Loucy (cell line): ENCODE results near the gene MAP3K10.

ENCODE experiments used
- H2AFZ ChIP-seq: fragments of 200-600 bp; sonication (generic); 2 replicates; pipeline ENCODE4 v1.6.0; 2016; ENCODE audit warnings: antibody characterized with exemption, mild to moderate bottlenecking, low read length, moderate library complexity
- H3F3A ChIP-seq: fragments of 200-600 bp; 2 replicates; pipeline ENCODE4 v1.6.0; 2016; ENCODE audit warnings: antibody characterized with exemption, low read depth, mild to moderate bottlenecking
- H3K27me3 ChIP-seq: fragments of 200-600 bp; sonication (generic); 2 replicates; pipeline ENCODE4 v1.6.1; 2014; ENCODE audit warnings: low read length, mild to moderate bottlenecking; ENCODE audit not compliant: insufficient read depth, poor library complexity, severe bottlenecking
- H3K36me3 ChIP-seq: fragments of 200-600 bp; sonication (generic); 2 replicates; pipeline ENCODE4 v1.6.1; 2016; ENCODE audit warnings: low read length; ENCODE audit not compliant: insufficient read depth
- H3K4me1 ChIP-seq: fragments of 200-600 bp; sonication (generic); 2 replicates; pipeline ENCODE4 v1.5.1; 2014; ENCODE audit warnings: low read length, mild to moderate bottlenecking; ENCODE audit not compliant: insufficient read depth, poor library complexity, severe bottlenecking
- H3K4me2 ChIP-seq: fragments of 200-600 bp; sonication (generic); 2 replicates; pipeline ENCODE4 v1.6.0; 2014; ENCODE audit warnings: antibody characterized with exemption, low read length, low read depth, mild to moderate bottlenecking; ENCODE audit not compliant: poor library complexity, severe bottlenecking
- H3K4me3 ChIP-seq: fragments of 200-600 bp; sonication (generic); 2 replicates; pipeline ENCODE4 v1.5.1; 2014; ENCODE audit warnings: low read length, mild to moderate bottlenecking, mixed read lengths; ENCODE audit not compliant: poor library complexity, severe bottlenecking
- H3K79me2 ChIP-seq: fragments of 200-600 bp; sonication (generic); 2 replicates; pipeline ENCODE4 v1.6.1; 2014; ENCODE audit warnings: low read length; ENCODE audit not compliant: insufficient read depth
- H3K9ac ChIP-seq: fragments of 200-600 bp; sonication (generic); 2 replicates; pipeline ENCODE4 v1.6.0; 2014; ENCODE audit warnings: mild to moderate bottlenecking, low read depth, low read length, moderate library complexity; ENCODE audit not compliant: poor library complexity, severe bottlenecking
- H3K9me2 ChIP-seq: fragments of 200-600 bp; sonication (generic); replicated peaks from 2 replicates; pipeline ENCODE4 v1.6.1; 2016; ENCODE audit warnings: low read depth, low read length, mixed read lengths
- H3K9me3 ChIP-seq: fragments of 200-600 bp; sonication (generic); 2 replicates; pipeline ENCODE4 v1.6.1; 2014; ENCODE audit warnings: mild to moderate bottlenecking, antibody characterized with exemption, low read length, low read depth; ENCODE audit not compliant: insufficient read depth
- H4K20me1 ChIP-seq: fragments of 200-600 bp; sonication (generic); 2 replicates; pipeline ENCODE4 v1.6.0; 2014; ENCODE audit warnings: antibody characterized with exemption, low read length, mild to moderate bottlenecking; ENCODE audit not compliant: insufficient read depth, poor library complexity, severe bottlenecking
- EZH2phosphoT487 ChIP-seq: fragments of 200-600 bp; IDR thresholded peaks from 2 replicates; pipeline ENCODE4 v1.6.1; 2018; ENCODE audit warnings: antibody characterized with exemption, mild to moderate bottlenecking, moderate library complexity, borderline replicate concordance
- TF ChIP-seq, protein P1 (sequence below): fragments of 200-600 bp; sonication (generic); conservative IDR thresholded peaks from 2 replicates; pipeline ENCODE4 v1.5.1; 2014; ENCODE audit warnings: mild to moderate bottlenecking, antibody characterized with exemption, low read length

Gene MAP3K10

DNA sequence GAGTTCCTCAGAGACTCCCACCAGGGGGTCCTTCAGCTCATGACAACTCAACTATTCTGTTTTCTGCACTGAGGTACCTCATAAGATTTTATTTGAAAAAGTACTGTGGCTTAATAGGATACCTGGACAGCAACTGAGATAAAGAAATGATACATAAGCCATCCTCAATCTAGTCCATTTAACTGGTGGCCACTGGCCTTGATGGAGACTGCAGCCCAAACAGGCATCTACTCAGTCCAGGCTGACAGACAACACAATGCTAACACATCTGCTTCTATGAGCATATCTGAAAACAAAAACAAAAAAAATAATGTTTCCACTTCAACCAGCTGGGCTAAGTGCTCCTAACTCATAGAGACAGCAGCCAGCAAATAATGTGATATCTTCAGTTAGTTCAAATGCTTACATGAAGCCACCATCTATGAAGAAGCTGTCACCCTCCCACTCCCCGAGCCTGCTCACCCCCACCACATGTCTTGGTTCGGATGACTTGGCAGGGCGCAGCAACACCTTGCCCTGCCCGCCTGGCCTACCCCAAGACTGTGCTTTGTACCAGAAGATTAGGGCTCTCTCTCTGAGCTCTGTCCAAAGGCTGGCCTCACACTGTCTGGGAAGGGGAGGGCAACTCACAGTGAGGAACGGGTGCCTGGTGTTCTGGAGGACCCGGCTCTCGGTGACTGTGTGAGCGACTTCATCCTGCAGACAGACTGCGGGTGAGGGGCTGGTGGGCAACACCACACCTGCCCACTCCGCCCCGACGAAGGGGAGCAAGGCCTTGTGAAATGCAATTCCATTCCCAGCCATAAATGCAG, 48.4 kb downstream of the MAP3K10 start:
- no peaks in the 10 kb centered on the region for H3K4me1 ChIP-seq
- H3K27me3 ChIP-seq, result no peaks in the 10 kb centered on the region
- no peaks in the 10 kb centered on the region for H3F3A ChIP-seq
- peaks cover 1% of the 10 kb centered on the region; the same call in 1 of the 2 replicates for H3K79me2 ChIP-seq
- H3K4me3 ChIP-seq, result no peak overlapping the region
- TF ChIP-seq, protein P1, sequence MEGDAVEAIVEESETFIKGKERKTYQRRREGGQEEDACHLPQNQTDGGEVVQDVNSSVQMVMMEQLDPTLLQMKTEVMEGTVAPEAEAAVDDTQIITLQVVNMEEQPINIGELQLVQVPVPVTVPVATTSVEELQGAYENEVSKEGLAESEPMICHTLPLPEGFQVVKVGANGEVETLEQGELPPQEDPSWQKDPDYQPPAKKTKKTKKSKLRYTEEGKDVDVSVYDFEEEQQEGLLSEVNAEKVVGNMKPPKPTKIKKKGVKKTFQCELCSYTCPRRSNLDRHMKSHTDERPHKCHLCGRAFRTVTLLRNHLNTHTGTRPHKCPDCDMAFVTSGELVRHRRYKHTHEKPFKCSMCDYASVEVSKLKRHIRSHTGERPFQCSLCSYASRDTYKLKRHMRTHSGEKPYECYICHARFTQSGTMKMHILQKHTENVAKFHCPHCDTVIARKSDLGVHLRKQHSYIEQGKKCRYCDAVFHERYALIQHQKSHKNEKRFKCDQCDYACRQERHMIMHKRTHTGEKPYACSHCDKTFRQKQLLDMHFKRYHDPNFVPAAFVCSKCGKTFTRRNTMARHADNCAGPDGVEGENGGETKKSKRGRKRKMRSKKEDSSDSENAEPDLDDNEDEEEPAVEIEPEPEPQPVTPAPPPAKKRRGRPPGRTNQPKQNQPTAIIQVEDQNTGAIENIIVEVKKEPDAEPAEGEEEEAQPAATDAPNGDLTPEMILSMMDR, result no peak
- TF ChIP-seq EZH2phosphoT487, result no peak
- no peak overlapping the region for H3K9ac ChIP-seq
- H3K36me3 ChIP-seq, result peaks cover 76% of the 10 kb centered on the region; the same call in 1 of the 2 replicates
- no peaks in the 10 kb centered on the region for H3K9me3 ChIP-seq
- H3K9me2 ChIP-seq, result no peaks in the 10 kb centered on the region
- H4K20me1 ChIP-seq, result no peaks in the 10 kb centered on the region
- no peak overlapping the region for H3K4me2 ChIP-seq
- no peak overlapping the region for H2AFZ ChIP-seq

DNA sequence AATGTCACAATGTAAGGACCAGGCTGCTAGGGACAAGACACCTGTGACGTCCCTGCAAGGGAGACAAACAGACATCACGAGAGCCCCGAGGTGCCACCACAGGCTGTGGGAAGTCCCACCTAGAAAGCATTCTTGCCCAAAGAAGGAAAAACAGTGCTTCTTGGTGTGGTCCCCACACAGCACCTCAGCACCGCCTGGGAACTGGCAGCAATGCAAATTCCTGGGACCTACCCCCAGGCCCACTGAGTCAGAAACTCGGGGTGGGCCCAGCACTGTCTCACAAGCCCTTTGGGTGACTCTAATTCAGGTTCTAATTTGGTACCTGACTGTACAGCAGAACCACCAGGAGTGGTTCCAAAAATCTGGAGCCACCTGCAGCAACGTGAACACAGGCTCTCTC, 49.1 kb downstream of the MAP3K10 start:
- H3K9ac ChIP-seq, result no peak overlapping the region
- no peak overlapping the region for H3K4me2 ChIP-seq
- no peaks in the 10 kb centered on the region for H3K9me2 ChIP-seq
- H3K9me3 ChIP-seq, result no peaks in the 10 kb centered on the region
- H4K20me1 ChIP-seq, result no peaks in the 10 kb centered on the region
- H3K27me3 ChIP-seq, result no peaks in the 10 kb centered on the region
- peaks cover 69% of the 10 kb centered on the region; the same call in 1 of the 2 replicates for H3K36me3 ChIP-seq
- no peaks in the 10 kb centered on the region for H3F3A ChIP-seq
- H3K79me2 ChIP-seq, result peaks cover 5% of the 10 kb centered on the region; the same call in 1 of the 2 replicates
- no peak overlapping the region for H3K4me3 ChIP-seq
- TF ChIP-seq, protein P1, result no peak
- TF ChIP-seq EZH2phosphoT487, result no peak
- H2AFZ ChIP-seq, result no peak overlapping the region
- no peaks in the 10 kb centered on the region for H3K4me1 ChIP-seq

DNA sequence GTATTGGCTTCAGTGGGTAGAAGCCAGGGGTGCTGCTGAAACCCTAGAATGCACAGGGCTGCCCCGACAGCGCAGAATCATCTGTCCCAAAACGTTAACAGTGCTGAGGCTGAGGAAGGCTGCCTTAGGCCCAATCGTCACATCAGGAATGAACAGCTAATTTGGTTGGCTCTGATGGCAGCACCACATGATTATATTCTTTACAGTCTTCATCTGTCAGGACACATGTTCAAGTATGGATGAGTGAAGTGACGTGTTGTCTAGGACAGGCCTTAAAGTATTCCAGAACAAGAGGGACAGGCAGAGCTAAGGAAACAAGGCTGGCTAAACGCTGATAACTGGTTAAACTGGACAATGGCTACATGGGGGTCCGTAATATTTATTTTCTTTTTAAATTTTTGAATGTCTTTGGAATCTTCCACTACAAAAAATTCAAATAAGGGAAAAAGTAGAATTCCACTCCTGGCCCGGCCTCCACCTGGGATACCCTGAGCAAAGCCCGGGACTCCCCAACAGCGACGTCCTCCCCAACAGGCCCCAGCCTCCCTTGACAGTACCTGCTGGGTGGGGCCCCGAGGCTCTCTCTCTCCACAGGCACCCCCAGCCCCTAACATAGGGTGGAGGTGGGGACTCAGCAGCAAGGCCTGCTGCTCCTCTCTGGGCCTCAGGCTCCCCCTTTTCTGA, 50.0 kb downstream of the MAP3K10 start:
- H3K4me2 ChIP-seq, result no peak overlapping the region
- no peaks in the 10 kb centered on the region for H3K9me2 ChIP-seq
- no peaks in the 10 kb centered on the region for H3K9me3 ChIP-seq
- H3K79me2 ChIP-seq, result peaks cover 5% of the 10 kb centered on the region; the same call in 1 of the 2 replicates
- no peaks in the 10 kb centered on the region for H4K20me1 ChIP-seq
- peaks cover 60% of the 10 kb centered on the region; the same call in 1 of the 2 replicates for H3K36me3 ChIP-seq
- H3K9ac ChIP-seq, result no peak overlapping the region
- H3K4me1 ChIP-seq, result no peaks in the 10 kb centered on the region
- H2AFZ ChIP-seq, result no peak overlapping the region
- no peak for TF ChIP-seq EZH2phosphoT487
- TF ChIP-seq, protein P1, result no peak
- no peak overlapping the region for H3K4me3 ChIP-seq
- no peaks in the 10 kb centered on the region for H3K27me3 ChIP-seq
- no peaks in the 10 kb centered on the region for H3F3A ChIP-seq
